Measurements from ENCODE around the gene RPS15.
"Not testable (repeated sequence)": the region's sequence is repeated elsewhere in the genome, so short reads cannot be mapped to it uniquely, and the experiment has no call there.

Gene RPS15

GRCh38 chr19:1437609-1438008 lies 587 bp upstream of the RPS15 start:
- no peak for TF ChIP-seq L3MBTL2 (conservative IDR thresholded peaks at IDR 0.05)
- TF ChIP-seq FOXK2 (IDR thresholded peaks at IDR 0.05): no peak
- TF ChIP-seq ZNF384 (IDR thresholded peaks at IDR 0.05): peak; percentile 34; the same call in 1 of the 2 replicates
- no peak for DNase-seq (ENCODE audit: extremely low spot score)
- ChIA-PET CTCF (interaction anchor here (0.7 kb wide), 1 partner anchor 10 kb away, joined by 3 read pairs; no protein-coding TSS in a partner anchor), POLR2A (no interaction called here)

GRCh38 chr19:1438933-1439354 lies 748 bp downstream of the RPS15 start:
- DNase-seq (ENCODE audit: extremely low spot score): no peak
- POLR2A ChIA-PET: no interaction called here
- CTCF ChIA-PET: interaction anchor here (0.7 kb wide), 1 partner anchor 30 kb away, joined by 5 read pairs; no protein-coding TSS in a partner anchor
- no peak for TF ChIP-seq FOXK2 (IDR thresholded peaks at IDR 0.05)
- no peak for TF ChIP-seq ZNF384 (IDR thresholded peaks at IDR 0.05)
- no peak for TF ChIP-seq NFRKB (IDR thresholded peaks at IDR 0.05)
- TF ChIP-seq FOXA1 (IDR thresholded peaks at IDR 0.05): no peak
- TF ChIP-seq ARNT (IDR thresholded peaks at IDR 0.05): no peak
- no peak for TF ChIP-seq SP1 (IDR thresholded peaks at IDR 0.05)
- TF ChIP-seq BHLHE40 (IDR thresholded peaks at IDR 0.05; ENCODE audit: borderline replicate concordance): no peak
- TF ChIP-seq PKNOX1 (IDR thresholded peaks at IDR 0.05): no peak
- no peak for TF ChIP-seq HDGF (IDR thresholded peaks at IDR 0.05; ENCODE audit: borderline replicate concordance)
- no peak for TF ChIP-seq LEF1 (IDR thresholded peaks at IDR 0.05; ENCODE audit: borderline replicate concordance)
- no peak for TF ChIP-seq ELF4 (IDR thresholded peaks at IDR 0.05)

- TF ChIP-seq ELF4 (IDR thresholded peaks at IDR 0.05): peak; percentile 26; the same call in 1 of the 2 replicates
- ChIA-PET POLR2A (interaction anchor here (0.7 to 1.2 kb wide), 3 partner anchors 13 to 171 kb away, joined by 3 read pairs; partner anchors contain the start of gene CIRBP), CTCF (interaction anchor here (0.7 kb wide), 1 partner anchor 30 kb away, joined by 5 read pairs; no protein-coding TSS in a partner anchor)
- not testable (repeated sequence) for DNase-seq (ENCODE audit: extremely low spot score)
Observed at GRCh38 chr19:1439525-1440417, 1.6 kb downstream of the RPS15 start.

- ChIA-PET POLR2A (interaction anchor here (0.7 to 1.2 kb wide), 3 partner anchors 14 to 172 kb away, joined by 3 read pairs; partner anchors contain the start of gene CIRBP), CTCF (no interaction called here)
- TF ChIP-seq SUZ12 (IDR thresholded peaks at IDR 0.05): no peak
- TF ChIP-seq BHLHE40 (IDR thresholded peaks at IDR 0.05; ENCODE audit: borderline replicate concordance): no peak
- no peak for TF ChIP-seq PKNOX1 (IDR thresholded peaks at IDR 0.05)
- no peak for TF ChIP-seq CTBP1 (IDR thresholded peaks at IDR 0.05; ENCODE audit: borderline replicate concordance)
- no peak for TF ChIP-seq L3MBTL2 (conservative IDR thresholded peaks at IDR 0.05)
- no peak for TF ChIP-seq ELF4 (IDR thresholded peaks at IDR 0.05)
- TF ChIP-seq HDGF (IDR thresholded peaks at IDR 0.05; ENCODE audit: borderline replicate concordance): no peak
- TF ChIP-seq FOXA1 (IDR thresholded peaks at IDR 0.05): no peak
- no peak for TF ChIP-seq SP1 (IDR thresholded peaks at IDR 0.05)
- TF ChIP-seq ARNT (IDR thresholded peaks at IDR 0.05): no peak
- no peak for TF ChIP-seq FOXK2 (IDR thresholded peaks at IDR 0.05)
- no peak for TF ChIP-seq ZNF384 (IDR thresholded peaks at IDR 0.05)
- TF ChIP-seq TARDBP (IDR thresholded peaks at IDR 0.05): no peak
- TF ChIP-seq FOXM1 (IDR thresholded peaks at IDR 0.05; ENCODE audit: borderline replicate concordance): no peak
- TF ChIP-seq NFRKB (IDR thresholded peaks at IDR 0.05): no peak
- no peak for DNase-seq (ENCODE audit: extremely low spot score)
Observed at GRCh38 chr19:1440418-1440801, 2.2 kb downstream of the RPS15 start.

- POLR2A ChIA-PET: interaction anchor here (1.2 kb wide), 1 partner anchor 172 kb away, joined by 3 read pairs; the partner anchor contains the start of gene CIRBP
- TF ChIP-seq FOXK2 (IDR thresholded peaks at IDR 0.05) (no peak), FOXM1 (IDR thresholded peaks at IDR 0.05; ENCODE audit: borderline replicate concordance) (no peak), LEF1 (IDR thresholded peaks at IDR 0.05; ENCODE audit: borderline replicate concordance) (no peak), SP1 (IDR thresholded peaks at IDR 0.05) (no peak), ARNT (IDR thresholded peaks at IDR 0.05) (no peak), CTBP1 (IDR thresholded peaks at IDR 0.05; ENCODE audit: borderline replicate concordance) (no peak), BHLHE40 (IDR thresholded peaks at IDR 0.05; ENCODE audit: borderline replicate concordance) (no peak), ELF4 (IDR thresholded peaks at IDR 0.05) (no peak), L3MBTL2 (conservative IDR thresholded peaks at IDR 0.05) (no peak), SUZ12 (IDR thresholded peaks at IDR 0.05) (no peak), PKNOX1 (IDR thresholded peaks at IDR 0.05) (no peak), FOXA1 (IDR thresholded peaks at IDR 0.05) (no peak), HDGF (IDR thresholded peaks at IDR 0.05; ENCODE audit: borderline replicate concordance) (no peak), NFRKB (IDR thresholded peaks at IDR 0.05) (no peak), TARDBP (IDR thresholded peaks at IDR 0.05) (no peak), ZNF384 (IDR thresholded peaks at IDR 0.05) (no peak)
- no peak for DNase-seq (ENCODE audit: extremely low spot score)
- CTCF ChIA-PET: no interaction called here
Observed at GRCh38 chr19:1441022-1441426, 2.8 kb downstream of the RPS15 start.

All from HEK293T (cell line).